GM20431 (cell line): ENCODE results near the gene HPS3.
"Not testable (repeated sequence)": the region's sequence is repeated elsewhere in the genome, so short reads cannot be mapped to it uniquely, and the experiment has no call there.

Source experiments
- in situ Hi-C: fragments of 300-500 bp; cut with MseI, MboI; formaldehyde crosslinking; loops from one replicate; pipeline ENCODE4 v1.15.0; 2020; ENCODE audit warnings: low sequenced_read_pairs; ENCODE audit not compliant: unreplicated experiment

The HPS3 gene

GRCh38 chr3:149129326-149130205 lies at the start of gene HPS3:
Gene HPS3 (plus strand): TSS chr3:149129638. CDS start chr3:149129724, 86 bp downstream.
- in situ Hi-C loops: loop anchor here (10.0 kb wide), 1 partner anchor 145 kb away; no protein-coding TSS in a partner anchor

- in situ Hi-C loops: no loop called here
Observed at GRCh38 chr3:149080011-149080698, 49.3 kb upstream of the HPS3 start.

GRCh38 chr3:149080699-149081091 lies 48.7 kb upstream of the HPS3 start:
- in situ Hi-C loops: no loop called here

GRCh38 chr3:149081772-149082171 lies 47.7 kb upstream of the HPS3 start:
- in situ Hi-C loops: no loop called here

- in situ Hi-C loops: no loop called here
Observed at GRCh38 chr3:149085828-149086231, 43.6 kb upstream of the HPS3 start.

GRCh38 chr3:149086232-149086988 lies 43.0 kb upstream of the HPS3 start, which contains the start of gene HLTF:
Gene HLTF (minus strand): TSS chr3:149086533. CDS start chr3:149086336, 197 bp downstream.
- in situ Hi-C loops: no loop called here

GRCh38 chr3:149087208-149087607 lies 42.2 kb upstream of the HPS3 start:
- in situ Hi-C loops: no loop called here

GRCh38 chr3:149089395-149089794 lies 40.0 kb upstream of the HPS3 start:
- in situ Hi-C loops: no loop called here

GRCh38 chr3:149090461-149090860 lies 39.0 kb upstream of the HPS3 start:
- in situ Hi-C loops: no loop called here

- in situ Hi-C loops: no loop called here
Observed at GRCh38 chr3:149090907-149091306, 38.5 kb upstream of the HPS3 start.

GRCh38 chr3:149091983-149092382 lies 37.5 kb upstream of the HPS3 start:
- in situ Hi-C loops: no loop called here

- in situ Hi-C loops: no loop called here
Observed at GRCh38 chr3:149095487-149095886, 34.0 kb upstream of the HPS3 start.

- in situ Hi-C loops: not testable (repeated sequence)
Observed at GRCh38 chr3:149097987-149098386, 31.5 kb upstream of the HPS3 start.

GRCh38 chr3:149101154-149101553 lies 28.3 kb upstream of the HPS3 start:
- in situ Hi-C loops: loop anchor here (25.0 kb wide), 2 partner anchors 139 to 361 kb away; partner anchors contain the start of gene TM4SF4

- in situ Hi-C loops: loop anchor here (25.0 kb wide), 2 partner anchors 139 to 361 kb away; partner anchors contain the start of gene TM4SF4
Observed at GRCh38 chr3:149101641-149102040, 27.8 kb upstream of the HPS3 start.

GRCh38 chr3:149104484-149104883 lies 25.0 kb upstream of the HPS3 start:
- in situ Hi-C loops: loop anchor here (25.0 kb wide), 2 partner anchors 142 to 358 kb away; partner anchors contain the start of gene TM4SF4

- in situ Hi-C loops: loop anchor here (25.0 kb wide), 2 partner anchors 152 to 348 kb away; partner anchors contain the start of gene TM4SF4
Observed at GRCh38 chr3:149114458-149114857, 15.0 kb upstream of the HPS3 start.

- in situ Hi-C loops: loop anchor here (25.0 kb wide), 2 partner anchors 153 to 347 kb away; partner anchors contain the start of gene TM4SF4
Observed at GRCh38 chr3:149115114-149115513, 14.3 kb upstream of the HPS3 start.

- in situ Hi-C loops: loop anchor here (25.0 kb wide), 2 partner anchors 156 to 344 kb away; partner anchors contain the start of gene TM4SF4
Observed at GRCh38 chr3:149118724-149119123, 10.7 kb upstream of the HPS3 start.

GRCh38 chr3:149119466-149119865 lies 10.0 kb upstream of the HPS3 start:
- in situ Hi-C loops: loop anchor here (25.0 kb wide), 2 partner anchors 157 to 343 kb away; partner anchors contain the start of gene TM4SF4
